Measurements from ENCODE around the gene FRG1. TPM values are rescaled to one million over a fixed set of nuclear protein-coding genes. Genes with fewer than 3 reads are reported as not detected.
"Not testable (repeated sequence)": the region's sequence is repeated elsewhere in the genome, so short reads cannot be mapped to it uniquely, and the experiment has no call there.

FRG1 gene
- total RNA-seq, 1 donor from 2014 or later: 33.4 TPM

GRCh38 chr4:189988877-189989431 lies 48.3 kb downstream of the FRG1 start:
- no peak overlapping the region for H3K4me3 Mint-ChIP-seq (ENCODE audit: unreplicated experiment)
- peaks cover 8% of the 10 kb centered on the region for H3K9me3 Mint-ChIP-seq (ENCODE audit: unreplicated experiment)
- no peaks in the 10 kb centered on the region for H3K36me3 Mint-ChIP-seq (ENCODE audit: low read depth, unreplicated experiment)
- no peak overlapping the region for H2AFZ ChIP-seq (ENCODE audit: low read depth, low read length)
- no peaks in the 10 kb centered on the region for H3K27me3 ChIP-seq (ENCODE audit: insufficient read depth, low read length)
- DNase-seq (ENCODE audit: low read depth): no peak
- no peaks in the 10 kb centered on the region for H3K4me1 ChIP-seq (ENCODE audit: insufficient read depth, low read length)
- TF ChIP-seq CTCF (IDR thresholded peaks at IDR 0.05; ENCODE audit: insufficient read depth, low read depth, low read length): no peak
- no peak for TF ChIP-seq EZH2 (IDR thresholded peaks at IDR 0.05; ENCODE audit: insufficient read depth, low read length)
- H3K9me3 ChIP-seq (ENCODE audit: insufficient read depth, low read depth, low read length): no peaks in the 10 kb centered on the region
- FAIRE-seq: no peak
- no peak overlapping the region for H3K27ac Mint-ChIP-seq (ENCODE audit: unreplicated experiment)
- H3K27me3 Mint-ChIP-seq (ENCODE audit: low read depth, unreplicated experiment): peaks cover 6% of the 10 kb centered on the region
- no peak overlapping the region for H3K9ac ChIP-seq (ENCODE audit: low read length)
- no peak overlapping the region for H3K27ac ChIP-seq (ENCODE audit: low read depth, low read length)
- H3K36me3 ChIP-seq (ENCODE audit: insufficient read depth, low read length): no peaks in the 10 kb centered on the region
- H3K4me3 ChIP-seq (ENCODE audit: insufficient read depth, low read depth, low read length): no peak overlapping the region
- H4K20me1 ChIP-seq (ENCODE audit: insufficient read depth, low read length): no peaks in the 10 kb centered on the region
- no peaks in the 10 kb centered on the region for H3K4me1 Mint-ChIP-seq (ENCODE audit: low read depth, unreplicated experiment)
- H3K4me2 ChIP-seq (ENCODE audit: low read length): no peak overlapping the region
- H3K79me2 ChIP-seq (ENCODE audit: insufficient read depth, low read length): no peaks in the 10 kb centered on the region

- not testable (repeated sequence) for H2AFZ ChIP-seq (ENCODE audit: low read depth, low read length); H3K4me3 Mint-ChIP-seq (ENCODE audit: unreplicated experiment); H3K9me3 Mint-ChIP-seq (ENCODE audit: unreplicated experiment)
Observed at GRCh38 chr4:189989941-189990340, 49.3 kb downstream of the FRG1 start.

More at GRCh38 chr4:189989941-189990340, 49.3 kb downstream of the FRG1 start:
- H3K4me1 Mint-ChIP-seq (ENCODE audit: low read depth, unreplicated experiment); H3K36me3 Mint-ChIP-seq (ENCODE audit: low read depth, unreplicated experiment); H4K20me1 ChIP-seq (ENCODE audit: insufficient read depth, low read length); H3K27me3 Mint-ChIP-seq (ENCODE audit: low read depth, unreplicated experiment); H3K4me1 ChIP-seq (ENCODE audit: insufficient read depth, low read length); H3K9ac ChIP-seq (ENCODE audit: low read length); H3K9me3 ChIP-seq (ENCODE audit: insufficient read depth, low read depth, low read length); H3K4me2 ChIP-seq (ENCODE audit: low read length); DNase-seq (ENCODE audit: low read depth); H3K36me3 ChIP-seq (ENCODE audit: insufficient read depth, low read length); H3K27ac ChIP-seq (ENCODE audit: low read depth, low read length); H3K4me3 ChIP-seq (ENCODE audit: insufficient read depth, low read depth, low read length); FAIRE-seq; H3K79me2 ChIP-seq (ENCODE audit: insufficient read depth, low read length); H3K27ac Mint-ChIP-seq (ENCODE audit: unreplicated experiment); H3K27me3 ChIP-seq (ENCODE audit: insufficient read depth, low read length): not testable (repeated sequence)

Other genes with a start within 250 kb of the FRG1 start
- not detected in 2 replicates for gene FRG2, start 86.4 kb downstream of the FRG1 start, total RNA-seq
- gene DBET, start 123.6 kb downstream of the FRG1 start, total RNA-seq: not detected in 2 replicates
- not detected in 2 replicates for gene DUX4, start 232.9 kb downstream of the FRG1 start, total RNA-seq

Data from astrocyte (in vitro differentiated cells and primary cell).